CD4-positive, alpha-beta memory T cell (primary cell): Measurements from ENCODE around the gene FOXL1. TPM values are rescaled to one million over a fixed set of nuclear protein-coding genes. Genes with fewer than 3 reads are reported as not detected.

Experiments
- CTCF ChIA-PET: fragments of 350-600 bp; sonication (Branson Sonifier 250); formaldehyde crosslinking; loops from one replicate; lab custom pipeline; 2021; ENCODE audit warnings: inconsistent platforms; ENCODE audit not compliant: partially characterized antibody; lab: Charles Lee
- POLR2A ChIA-PET: fragments of 350-600 bp; sonication (Branson Sonifier 250); formaldehyde crosslinking; loops from one replicate; lab custom pipeline; 2021; ENCODE audit not compliant: partially characterized antibody; lab: Charles Lee
- DNase-seq, 5 donors: peaks; one replicate each; pipeline versions ENCODE4 v3.0.0 to v3.0.0-alpha.2; 2020 to 2022; ENCODE audit warnings: mixed read lengths in 1 of 5
- H3K27ac ChIP-seq: one replicate; pipeline ENCODE4 v1.7.0; 2013; ENCODE audit warnings: low read depth, low read length
- H3K27me3 ChIP-seq: 2 replicates; pipeline ENCODE4 v1.7.0; 2013; ENCODE audit warnings: mild to moderate bottlenecking, low read length, moderate library complexity; ENCODE audit not compliant: insufficient read depth
- H3K36me3 ChIP-seq: 2 replicates; pipeline ENCODE4 v1.7.0; 2013; ENCODE audit warnings: mild to moderate bottlenecking, low read length, moderate library complexity; ENCODE audit not compliant: insufficient read depth
- H3K4me1 ChIP-seq: 2 replicates; pipeline ENCODE4 v1.7.0; 2013; ENCODE audit warnings: mild to moderate bottlenecking, low read length, moderate library complexity; ENCODE audit not compliant: insufficient read depth
- H3K4me3 ChIP-seq, 2 donors: one replicate each; pipeline ENCODE4 v1.7.0; 2013; ENCODE audit warnings: low read length in 2 of 2, mild to moderate bottlenecking in 1 of 2
- H3K9me3 ChIP-seq, 2 donors: one replicate each; pipeline ENCODE4 v1.7.0; 2013; ENCODE audit warnings: low read length in 2 of 2, control low read depth in 1 of 2; ENCODE audit not compliant: control insufficient read depth in 1 of 2
- H3K27ac Mint-ChIP-seq, 7 donors: one replicate each; pipeline ENCODE4 v1.8.0; 2020 to 2021; ENCODE audit warnings: mixed read lengths in 7 of 7, mild to moderate bottlenecking in 6 of 7, inconsistent platforms in 3 of 7, moderate library complexity in 3 of 7
- H3K27me3 Mint-ChIP-seq, 2 donors: one replicate each; pipeline ENCODE4 v1.8.0; 2020 to 2021; ENCODE audit warnings: mixed read lengths in 2 of 2
- H3K36me3 Mint-ChIP-seq, 2 donors: one replicate each; pipeline ENCODE4 v1.8.0; 2020 to 2021; ENCODE audit warnings: mixed read lengths in 2 of 2, inconsistent platforms in 1 of 2, mild to moderate bottlenecking in 1 of 2
- H3K4me1 Mint-ChIP-seq, 4 donors: one replicate each; pipeline ENCODE4 v1.8.0; 2020 to 2021; ENCODE audit warnings: mixed read lengths in 4 of 4, mild to moderate bottlenecking in 1 of 4
- H3K4me3 Mint-ChIP-seq, 8 donors: one replicate each; pipeline ENCODE4 v1.8.0; 2020 to 2021; ENCODE audit warnings: mixed read lengths in 8 of 8, mild to moderate bottlenecking in 7 of 8, moderate library complexity in 6 of 8, inconsistent platforms in 3 of 8
- H3K9me3 Mint-ChIP-seq, 8 donors: one replicate each; pipeline ENCODE4 v1.8.0; 2020 to 2021; ENCODE audit warnings: mixed read lengths in 8 of 8, mild to moderate bottlenecking in 5 of 8, inconsistent platforms in 3 of 8, moderate library complexity in 1 of 8
- intact Hi-C: fragments of 100-400 bp; cut with micrococcal nuclease; formaldehyde crosslinking; loops from one replicate; pipeline ENCODE4 v1.15.1; 2023
- polyA plus RNA-seq, 2 donors: library from polyadenylated mRNA; unstranded; fragments of 300-500 nt; fragmentation: Illumina TruSeq; gene quantifications; one replicate each; pipeline ENCODE4 v1.2.3, GENCODE V29; 2021
- total RNA-seq, 2 experiments: library from RNA; stranded (reverse); gene quantifications; one replicate each; pipeline ENCODE4 v1.2.3, GENCODE V29; 2021

FOXL1 gene
- total and polyA plus RNA-seq, 4 experiments from 2014 or later, result not detected

DNA sequence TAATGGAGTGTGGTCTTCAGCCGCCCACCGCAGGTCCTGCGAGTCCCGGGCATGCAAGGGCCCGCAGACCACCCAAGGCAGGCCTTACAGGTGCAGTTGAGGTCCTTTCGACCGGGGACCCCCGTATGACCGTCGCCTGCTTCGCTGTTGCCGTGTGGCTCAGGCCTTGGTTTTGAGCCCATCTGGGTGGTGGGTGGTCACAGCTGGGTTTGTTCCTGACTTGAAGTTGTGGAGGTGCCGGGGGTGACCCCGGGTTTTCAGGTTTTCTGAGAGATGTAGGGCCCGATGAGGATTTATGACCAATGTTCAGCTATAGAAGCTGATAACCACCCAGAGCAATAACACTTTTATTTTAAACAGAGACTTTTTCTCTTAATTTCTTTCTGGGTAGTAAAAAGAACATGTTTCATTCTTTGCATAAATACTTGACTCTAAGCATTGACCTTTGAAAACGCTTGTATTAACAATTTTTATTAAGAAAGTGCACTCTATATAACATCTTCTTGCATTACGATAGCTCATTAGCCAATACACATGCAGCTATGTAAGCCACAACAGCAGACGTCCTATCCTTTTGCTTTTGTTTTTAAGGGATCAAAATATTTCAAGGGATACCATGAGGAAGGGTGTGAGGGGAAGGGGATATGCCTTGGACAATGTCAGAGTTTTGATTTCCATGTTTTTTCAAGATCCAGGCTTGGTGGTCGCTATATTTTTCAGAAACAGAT lies 1.9 kb downstream of the FOXL1 start:
- no peaks in the 10 kb centered on the region for H3K36me3 Mint-ChIP-seq
- ChIA-PET CTCF (no interaction called here), POLR2A (no interaction called here)
- H3K4me3 Mint-ChIP-seq, result no peak overlapping the region
- peaks cover 42 to 47% of the 10 kb centered on the region in 2 donors for H3K27me3 Mint-ChIP-seq
- peaks cover 3 to 18% (median 10%) of the 10 kb centered on the region in 4 donors for H3K4me1 Mint-ChIP-seq
- no peaks in the 10 kb centered on the region for H3K9me3 Mint-ChIP-seq
- peaks cover 16% of the 10 kb centered on the region for H3K4me1 ChIP-seq
- DNase-seq, result no peak
- H3K36me3 ChIP-seq, result no peaks in the 10 kb centered on the region
- no peak overlapping the region for H3K27ac ChIP-seq
- H3K9me3 ChIP-seq, result no peaks in the 10 kb centered on the region
- H3K27ac Mint-ChIP-seq, result no peak overlapping the region
- peaks cover 21% of the 10 kb centered on the region for H3K27me3 ChIP-seq
- intact Hi-C loops, result no loop called here
- H3K4me3 ChIP-seq, result no peak overlapping the region

DNA sequence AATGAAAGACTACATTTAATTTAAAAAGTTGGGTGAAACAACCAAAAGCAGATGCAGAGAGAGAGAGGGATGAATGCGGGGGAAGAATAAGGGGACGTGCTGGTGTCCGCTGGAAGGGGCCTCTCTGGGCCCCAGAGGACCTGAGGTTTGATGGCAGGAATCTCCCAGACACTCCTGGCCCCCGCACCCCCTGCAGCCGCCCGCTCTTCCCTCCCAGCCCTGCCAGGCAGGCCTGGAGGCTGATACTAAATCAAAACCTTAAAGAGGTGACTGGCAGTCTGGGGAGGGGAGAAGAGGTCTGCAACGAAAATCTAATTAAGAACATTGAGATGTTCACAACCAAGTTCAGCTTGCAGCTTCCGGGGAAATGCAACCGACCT lies 2.4 kb downstream of the FOXL1 start:
- peaks cover 3 to 18% (median 9%) of the 10 kb centered on the region in 4 donors for H3K4me1 Mint-ChIP-seq
- intact Hi-C loops, result no loop called here
- ChIA-PET POLR2A (no interaction called here), CTCF (no interaction called here)
- DNase-seq, result no peak
- H3K4me3 Mint-ChIP-seq, result no peak overlapping the region
- Histone ChIP-seq H3K27ac (no peak overlapping the region), H3K4me1 (peaks cover 12% of the 10 kb centered on the region), H3K4me3 (no peak overlapping the region), H3K27me3 (peaks cover 21% of the 10 kb centered on the region), H3K9me3 (no peaks in the 10 kb centered on the region), H3K36me3 (no peaks in the 10 kb centered on the region)
- H3K27me3 Mint-ChIP-seq, result peaks cover 40 to 43% of the 10 kb centered on the region in 2 donors
- no peaks in the 10 kb centered on the region for H3K9me3 Mint-ChIP-seq
- no peak overlapping the region for H3K27ac Mint-ChIP-seq
- no peaks in the 10 kb centered on the region for H3K36me3 Mint-ChIP-seq

DNA sequence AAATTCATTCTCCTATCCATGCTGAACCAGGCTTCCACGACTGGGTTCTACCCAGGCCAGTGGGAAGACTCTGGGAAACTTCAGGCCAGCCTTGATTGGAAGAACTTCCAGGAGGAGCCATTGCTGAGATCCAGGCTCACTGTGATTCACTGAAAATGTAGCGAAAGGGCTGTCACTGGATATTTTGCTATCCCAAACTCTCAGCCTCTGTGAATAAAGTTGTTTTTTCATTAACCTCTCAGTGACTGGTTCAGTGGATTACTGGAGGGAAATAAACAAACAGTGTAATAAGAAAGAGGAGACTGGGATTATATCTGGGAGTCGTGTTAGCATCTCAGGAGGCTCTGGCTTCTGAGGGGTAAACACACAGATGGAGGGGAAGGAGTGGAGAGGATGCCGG lies 3.1 kb downstream of the FOXL1 start:
- Histone ChIP-seq H3K4me3 (no peak overlapping the region), H3K9me3 (no peaks in the 10 kb centered on the region), H3K27ac (no peak overlapping the region), H3K36me3 (no peaks in the 10 kb centered on the region), H3K27me3 (peaks cover 21% of the 10 kb centered on the region), H3K4me1 (peaks cover 6% of the 10 kb centered on the region)
- intact Hi-C loops, result no loop called here
- DNase-seq, result no peak
- ChIA-PET CTCF (no interaction called here), POLR2A (no interaction called here)
- peaks cover 0 to 13% (median 5%) of the 10 kb centered on the region in 4 donors for H3K4me1 Mint-ChIP-seq
- no peaks in the 10 kb centered on the region for H3K9me3 Mint-ChIP-seq
- no peak overlapping the region for H3K4me3 Mint-ChIP-seq
- no peak overlapping the region for H3K27ac Mint-ChIP-seq
- no peaks in the 10 kb centered on the region for H3K36me3 Mint-ChIP-seq
- peaks cover 35 to 38% of the 10 kb centered on the region in 2 donors for H3K27me3 Mint-ChIP-seq

DNA sequence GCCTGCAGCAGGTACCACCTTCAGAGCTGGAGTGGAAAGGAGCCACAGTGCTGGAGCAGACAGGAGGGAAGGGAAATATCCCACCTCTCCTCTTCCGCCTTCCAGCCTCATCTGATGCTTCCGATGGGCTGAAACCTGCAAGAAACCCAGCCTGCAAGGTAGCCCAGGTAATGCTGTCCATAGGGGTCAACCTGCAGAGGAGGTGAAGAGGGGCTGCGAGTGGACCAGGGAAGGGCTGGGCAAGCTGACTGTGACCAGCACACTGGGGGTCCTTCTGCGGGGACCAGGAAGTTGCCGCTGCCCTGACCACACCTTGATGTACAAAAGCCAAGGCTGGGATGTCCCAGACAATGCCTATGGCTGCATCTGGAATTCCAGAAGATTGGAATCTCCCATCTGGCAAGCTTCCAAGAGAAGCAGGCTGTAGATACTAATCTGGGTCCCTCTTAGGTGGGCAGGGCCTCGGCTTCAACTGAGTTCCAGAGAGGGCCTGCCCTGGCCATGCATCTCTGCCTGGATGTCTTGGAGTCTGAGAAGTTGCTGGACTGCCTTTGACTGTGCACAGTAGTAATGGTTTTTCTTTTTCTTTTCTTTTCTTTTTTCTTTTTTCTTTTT lies 5.8 kb downstream of the FOXL1 start:
- POLR2A ChIA-PET, result no interaction called here
- H3K27ac Mint-ChIP-seq, result no peak overlapping the region

DNA sequence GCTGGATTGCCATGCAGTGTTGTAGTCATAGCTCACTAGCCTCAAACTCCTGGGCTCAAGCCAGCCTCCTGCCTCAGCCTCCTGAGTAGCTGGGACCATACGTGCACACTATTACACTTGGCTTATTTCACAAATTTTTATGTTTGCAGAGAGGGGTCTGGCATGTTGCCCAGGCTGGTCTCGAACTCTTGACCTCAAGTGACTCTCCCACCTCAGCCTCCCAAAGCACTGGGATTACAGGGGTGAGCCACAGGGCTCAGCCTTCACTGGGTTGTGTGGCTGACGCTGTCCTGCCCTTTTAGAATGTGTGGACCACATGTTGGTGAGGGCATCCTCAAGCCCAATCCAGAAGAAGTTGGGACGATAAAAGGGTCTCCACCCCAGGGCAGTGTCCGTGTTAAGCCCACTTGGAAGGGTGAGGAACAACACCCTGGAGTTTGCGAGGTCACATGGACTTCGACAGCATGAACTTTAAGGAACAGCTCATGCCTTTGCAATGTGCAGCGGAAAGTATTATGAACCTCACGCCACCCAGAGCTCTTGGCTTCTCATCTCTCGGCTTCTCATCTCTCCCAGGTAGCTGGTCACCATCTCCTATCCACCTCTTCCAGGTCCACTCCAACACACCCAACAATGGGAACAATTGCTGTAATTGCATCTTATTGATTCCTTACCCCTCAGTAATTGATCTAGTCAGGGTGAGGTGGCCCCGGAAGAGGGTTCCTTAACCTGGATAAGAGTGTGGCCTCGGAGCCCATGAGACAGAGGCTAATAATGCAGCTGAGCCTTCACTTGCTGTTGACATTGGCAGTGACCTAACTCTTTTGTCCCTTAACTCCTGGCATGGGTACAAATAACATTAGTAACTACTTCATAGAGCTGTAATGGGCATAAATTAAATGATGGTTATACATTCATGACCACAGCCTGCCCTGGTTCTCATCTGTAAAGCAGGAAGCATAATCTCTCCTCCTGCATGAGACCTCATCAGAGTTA lies 6.7 kb downstream of the FOXL1 start:
- no peak for DNase-seq
- intact Hi-C loops, result no loop called here
- ChIA-PET POLR2A (no interaction called here), CTCF (no interaction called here)
- no peaks in the 10 kb centered on the region for H3K36me3 Mint-ChIP-seq
- no peak overlapping the region for H3K27ac Mint-ChIP-seq
- H3K27ac ChIP-seq, result no peak overlapping the region
- no peaks in the 10 kb centered on the region for H3K9me3 ChIP-seq
- H3K4me3 ChIP-seq, result no peak overlapping the region
- H3K4me1 Mint-ChIP-seq, result no peaks in the 10 kb centered on the region
- peaks cover 6% of the 10 kb centered on the region for H3K27me3 ChIP-seq
- no peak overlapping the region for H3K4me3 Mint-ChIP-seq
- H3K36me3 ChIP-seq, result no peaks in the 10 kb centered on the region
- H3K4me1 ChIP-seq, result no peaks in the 10 kb centered on the region
- no peaks in the 10 kb centered on the region for H3K9me3 Mint-ChIP-seq
- peaks cover 14 to 19% of the 10 kb centered on the region in 2 donors for H3K27me3 Mint-ChIP-seq

More for the DNA sequence above, 5.8 kb downstream of the FOXL1 start:
- H3K4me3 ChIP-seq, result no peak overlapping the region
- H3K4me3 Mint-ChIP-seq, result no peak overlapping the region
- H3K27me3 Mint-ChIP-seq, result peaks cover 19 to 20% of the 10 kb centered on the region in 2 donors
- no peaks in the 10 kb centered on the region for H3K36me3 Mint-ChIP-seq
- intact Hi-C loops, result no loop called here
- no peak for DNase-seq
- H3K27me3 ChIP-seq, result peaks cover 6% of the 10 kb centered on the region
- H3K9me3 ChIP-seq, result no peaks in the 10 kb centered on the region
- CTCF ChIA-PET, result no interaction called here
- no peaks in the 10 kb centered on the region for H3K36me3 ChIP-seq
- H3K9me3 Mint-ChIP-seq, result no peaks in the 10 kb centered on the region
- H3K4me1 Mint-ChIP-seq, result no peaks in the 10 kb centered on the region
- H3K27ac ChIP-seq, result no peak overlapping the region
- no peaks in the 10 kb centered on the region for H3K4me1 ChIP-seq

DNA sequence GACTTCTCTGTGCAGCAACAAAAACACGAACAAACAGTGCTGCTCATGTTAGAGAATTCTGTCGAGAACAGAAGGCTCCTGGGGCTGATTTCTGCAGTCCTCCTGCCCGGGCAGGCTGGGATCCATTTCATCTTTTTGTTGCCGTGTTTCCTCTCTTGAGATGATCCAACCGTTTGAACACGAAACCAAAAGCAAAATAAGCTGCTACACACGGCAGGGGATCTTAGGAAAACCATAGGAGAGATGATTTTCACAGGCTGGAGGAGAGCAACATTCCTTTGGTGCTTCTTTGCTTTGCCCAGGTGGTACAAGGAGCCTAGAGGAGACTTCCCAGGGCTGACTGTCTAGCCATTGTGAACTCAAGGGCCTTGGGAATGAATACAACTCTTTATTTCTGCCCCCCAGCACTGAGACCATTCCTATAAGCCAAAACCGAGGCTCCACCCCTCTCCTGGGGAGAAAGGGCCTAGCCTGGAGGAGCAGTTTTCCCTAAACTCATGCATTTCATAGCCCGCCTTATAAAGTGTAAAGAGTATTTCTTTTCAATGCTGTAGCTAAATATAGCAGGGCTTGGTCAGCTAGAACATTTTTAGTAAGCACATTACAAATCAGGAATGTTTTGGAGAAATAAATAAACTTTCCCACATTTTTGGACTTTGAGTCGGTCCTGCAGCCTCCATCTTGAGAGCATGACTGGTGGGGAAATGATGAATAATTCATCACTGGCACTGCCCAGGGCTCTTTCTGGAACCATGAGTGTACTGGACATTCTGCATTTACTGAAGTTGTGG lies 7.7 kb downstream of the FOXL1 start:
- no peaks in the 10 kb centered on the region for H3K4me1 ChIP-seq
- no peak overlapping the region for H3K4me3 Mint-ChIP-seq
- peaks cover 0 to under 1% (median 0%) of the 10 kb centered on the region in 8 donors for H3K9me3 Mint-ChIP-seq
- H3K27ac ChIP-seq, result no peak overlapping the region
- no peaks in the 10 kb centered on the region for H3K9me3 ChIP-seq
- H3K4me1 Mint-ChIP-seq, result no peaks in the 10 kb centered on the region
- CTCF ChIA-PET, result no interaction called here
- intact Hi-C loops, result no loop called here
- H3K27me3 Mint-ChIP-seq, result peaks cover 8 to 16% of the 10 kb centered on the region in 2 donors
- POLR2A ChIA-PET, result no interaction called here
- no peak overlapping the region for H3K27ac Mint-ChIP-seq
- H3K36me3 Mint-ChIP-seq, result no peaks in the 10 kb centered on the region
- no peak overlapping the region for H3K4me3 ChIP-seq
- no peaks in the 10 kb centered on the region for H3K36me3 ChIP-seq
- H3K27me3 ChIP-seq, result peaks cover 5% of the 10 kb centered on the region
- DNase-seq, result no peak
